Amniotic epithelial cell (primary cell): ENCODE results near the gene NAT10.

Experiments used
- DNase-seq: peaks from one replicate; pipeline ENCODE4 v3.0.0-alpha.2; 2010; ENCODE audit warnings: low read depth

The NAT10 gene

GRCh38 chr11:34189191-34189590 lies 83.8 kb downstream of the NAT10 start:
- no peak for DNase-seq

- DNase-seq: no peak
Measured at GRCh38 chr11:34190192-34191139, 85.0 kb downstream of the NAT10 start.

GRCh38 chr11:34191578-34191977 lies 86.1 kb downstream of the NAT10 start:
- DNase-seq: no peak

GRCh38 chr11:34192481-34193401 lies 87.3 kb downstream of the NAT10 start:
- peak; percentile 86 for DNase-seq

GRCh38 chr11:34194576-34195335 lies 89.3 kb downstream of the NAT10 start:
- DNase-seq: no peak
